ENCODE measurements around the gene DNAJC17. TPM values are rescaled to one million over a fixed set of nuclear protein-coding genes. Genes with fewer than 3 reads are reported as not detected.
A peak's percentile ranks its signal among the peaks of the same experiment; 100 is the strongest.

The DNAJC17 gene
- total RNA-seq, 4 donors from 2014 or later = 23.9 to 61.5 (median 36.3) TPM

GRCh38 chr15:40845511-40846284 is 38.4 kb upstream of the DNAJC17 start:
- WGBS, 2 donors = 82 to 88% methylated on average over 8 of the region's 8 CpGs

DNA sequence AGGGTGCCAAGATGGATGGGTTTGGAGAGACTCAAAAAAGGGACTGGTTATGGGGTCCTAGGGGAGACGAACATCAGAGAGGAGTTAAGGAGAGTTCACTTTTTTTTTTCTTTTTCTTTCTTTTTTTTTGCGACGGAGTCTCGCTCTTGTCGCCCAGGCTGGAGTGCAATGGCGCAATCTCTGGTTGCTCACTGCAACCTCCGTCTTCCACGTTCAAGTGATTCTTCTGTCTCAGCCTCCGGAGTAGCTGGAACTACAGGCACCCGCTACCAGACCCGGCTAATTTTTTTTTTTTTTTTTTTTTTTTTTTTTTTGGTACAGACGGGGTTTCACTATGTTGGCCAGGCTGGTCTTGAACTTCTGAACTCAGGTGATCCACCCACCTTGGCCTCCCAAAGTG is 37.8 kb upstream of the DNAJC17 start:
- 61% methylated on average over 12 of the region's 12 CpGs for WGBS, 2 donors
- Histone ChIP-seq H3K4me1 (peaks cover 0 to 20% (median 11%) of the 10 kb centered on the region in 4 donors), H3K4me3 (peak overlapping the region in 3 of 4 donors; percentile 31 to 57 (median 55)), H3K27ac (peak overlapping the region in 1 of 4 donors; percentile 78), H3K27me3 (peaks cover 0 to 30% of the 10 kb centered on the region in 2 donors), H3K36me3 (no peaks in the 10 kb centered on the region), H3K9me3 (no peaks in the 10 kb centered on the region)
- no peak for DNase-seq (ENCODE audit: low spot score in 2 of 2)
- TF ChIP-seq EP300 (IDR thresholded peaks at IDR 0.05) (no peak), POLR2A (IDR thresholded peaks at IDR 0.05) (no peak)
- TF ChIP-seq, protein P1, sequence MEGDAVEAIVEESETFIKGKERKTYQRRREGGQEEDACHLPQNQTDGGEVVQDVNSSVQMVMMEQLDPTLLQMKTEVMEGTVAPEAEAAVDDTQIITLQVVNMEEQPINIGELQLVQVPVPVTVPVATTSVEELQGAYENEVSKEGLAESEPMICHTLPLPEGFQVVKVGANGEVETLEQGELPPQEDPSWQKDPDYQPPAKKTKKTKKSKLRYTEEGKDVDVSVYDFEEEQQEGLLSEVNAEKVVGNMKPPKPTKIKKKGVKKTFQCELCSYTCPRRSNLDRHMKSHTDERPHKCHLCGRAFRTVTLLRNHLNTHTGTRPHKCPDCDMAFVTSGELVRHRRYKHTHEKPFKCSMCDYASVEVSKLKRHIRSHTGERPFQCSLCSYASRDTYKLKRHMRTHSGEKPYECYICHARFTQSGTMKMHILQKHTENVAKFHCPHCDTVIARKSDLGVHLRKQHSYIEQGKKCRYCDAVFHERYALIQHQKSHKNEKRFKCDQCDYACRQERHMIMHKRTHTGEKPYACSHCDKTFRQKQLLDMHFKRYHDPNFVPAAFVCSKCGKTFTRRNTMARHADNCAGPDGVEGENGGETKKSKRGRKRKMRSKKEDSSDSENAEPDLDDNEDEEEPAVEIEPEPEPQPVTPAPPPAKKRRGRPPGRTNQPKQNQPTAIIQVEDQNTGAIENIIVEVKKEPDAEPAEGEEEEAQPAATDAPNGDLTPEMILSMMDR (IDR thresholded peaks at IDR 0.05) = no peak

More at GRCh38 chr15:40845511-40846284, 38.4 kb upstream of the DNAJC17 start:
- H3K9me3 ChIP-seq = no peaks in the 10 kb centered on the region
- H3K27ac ChIP-seq = peak overlapping the region in 1 of 4 donors; percentile 78
- no peaks in the 10 kb centered on the region for H3K36me3 ChIP-seq
- TF ChIP-seq POLR2A (IDR thresholded peaks at IDR 0.05) = no peak
- TF ChIP-seq, protein P1 (IDR thresholded peaks at IDR 0.05) = no peak
- no peak for TF ChIP-seq EP300 (IDR thresholded peaks at IDR 0.05)
- peaks cover 0 to 20% (median 11%) of the 10 kb centered on the region in 4 donors for H3K4me1 ChIP-seq
- peak overlapping the region in 1 of 4 donors; percentile 3 for H3K4me3 ChIP-seq
- H3K27me3 ChIP-seq = peaks cover 0 to 30% of the 10 kb centered on the region in 2 donors
- DNase-seq (ENCODE audit: low spot score in 2 of 2) = no peak

DNA sequence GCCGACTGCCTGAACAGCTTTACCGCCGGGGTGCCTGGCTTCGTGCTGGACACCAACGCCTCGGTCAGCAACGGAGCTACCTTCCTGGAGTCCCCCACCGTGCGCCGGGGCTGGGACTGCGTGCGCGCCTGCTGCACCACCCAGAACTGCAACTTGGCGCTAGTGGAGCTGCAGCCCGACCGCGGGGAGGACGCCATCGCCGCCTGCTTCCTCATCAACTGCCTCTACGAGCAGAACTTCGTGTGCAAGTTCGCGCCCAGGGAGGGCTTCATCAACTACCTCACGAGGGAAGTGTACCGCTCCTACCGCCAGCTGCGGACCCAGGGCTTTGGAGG is 37.4 kb upstream of the DNAJC17 start:
- Histone ChIP-seq H3K27me3 (peaks cover 0 to 30% of the 10 kb centered on the region in 2 donors), H3K9me3 (no peaks in the 10 kb centered on the region), H3K4me1 (peaks cover 0 to 20% (median 11%) of the 10 kb centered on the region in 4 donors), H3K36me3 (no peaks in the 10 kb centered on the region), H3K27ac (peak overlapping the region in 1 of 4 donors; percentile 69), H3K4me3 (peak overlapping the region; percentile 26 to 57 (median 43))
- 1% methylated on average over 17 to 20 of the region's 28 CpGs for WGBS, 2 donors
- DNase-seq (ENCODE audit: low spot score in 2 of 2) = no peak
- TF ChIP-seq POLR2A (IDR thresholded peaks at IDR 0.05) = no peak
- TF ChIP-seq EP300 (IDR thresholded peaks at IDR 0.05) = no peak
- TF ChIP-seq, protein P1 (IDR thresholded peaks at IDR 0.05) = no peak

DNA sequence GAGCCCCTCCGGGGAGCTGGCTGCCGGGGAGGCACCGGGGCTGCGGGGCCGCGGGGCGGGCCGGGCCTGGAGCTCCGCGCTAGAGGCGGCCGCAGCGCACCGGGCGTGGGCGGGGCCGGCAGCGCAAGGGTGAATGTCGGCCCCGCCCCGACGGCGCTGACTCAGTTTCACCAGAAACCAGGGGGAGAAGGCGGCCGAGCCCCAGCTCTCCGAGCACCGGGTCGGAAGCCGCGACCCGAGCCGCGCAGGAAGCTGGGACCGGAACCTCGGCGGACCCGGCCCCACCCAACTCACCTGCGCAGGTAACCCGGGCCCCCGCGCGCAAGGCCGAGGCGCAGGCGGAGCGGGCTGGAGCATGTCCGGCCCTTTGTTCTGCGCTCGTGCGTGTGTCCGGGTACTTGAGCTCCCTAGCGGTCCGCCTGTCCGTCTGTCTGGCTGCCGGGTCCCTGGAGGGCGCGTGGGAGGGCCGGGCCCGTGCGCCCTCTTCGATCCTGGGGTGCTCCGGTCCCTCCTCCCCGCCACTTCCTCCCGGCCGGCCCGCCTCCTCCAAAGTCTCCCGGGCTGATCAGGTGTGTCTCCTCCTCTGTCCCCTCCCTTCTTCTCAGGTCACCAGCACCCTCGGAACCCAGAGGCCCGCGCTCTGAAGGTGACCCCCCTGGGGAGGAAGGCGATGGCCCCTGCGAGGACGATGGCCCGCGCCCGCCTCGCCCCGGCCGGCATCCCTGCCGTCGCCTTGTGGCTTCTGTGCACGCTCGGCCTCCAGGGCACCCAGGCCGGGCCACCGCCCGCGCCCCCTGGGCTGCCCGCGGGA is 36.8 kb upstream of the DNAJC17 start, which contains the start of gene SPINT1:
TSS of gene SPINT1 (plus strand) at position 164 of the 811 bp plus-strand sequence. CDS start at position 671, 507 bp downstream.
- no peak for DNase-seq (ENCODE audit: low spot score in 2 of 2)
- Histone ChIP-seq H3K9me3 (no peaks in the 10 kb centered on the region), H3K27ac (peak within 1 kb of the TSS in 1 of 4 donors; percentile 69), H3K27me3 (peaks cover 0 to 30% of the 10 kb centered on the region in 2 donors), H3K36me3 (no peaks in the 10 kb centered on the region), H3K4me1 (peaks cover 0 to 20% (median 11%) of the 10 kb centered on the region in 4 donors), H3K4me3 (peak within 1 kb of the TSS; percentile 26 to 57 (median 43))
- TF ChIP-seq EP300 (IDR thresholded peaks at IDR 0.05) = no peak
- TF ChIP-seq, protein P1 (IDR thresholded peaks at IDR 0.05) = no peak
- no peak for TF ChIP-seq POLR2A (IDR thresholded peaks at IDR 0.05)
- 1% methylated on average over 19 to 25 of the region's 89 CpGs for WGBS, 2 donors

Data from tibial nerve (tissue), 4 donors.